Measurements from ENCODE around the gene TWIST2.

TWIST2 gene

GRCh38 chr2:238875101-238875470, 27.2 kb downstream of the TWIST2 start:
- no peak for DNase-seq

GRCh38 chr2:238875471-238876231, 27.8 kb downstream of the TWIST2 start:
- no peak for DNase-seq

GRCh38 chr2:238876232-238876630, 28.3 kb downstream of the TWIST2 start:
- DNase-seq, result no peak

- DNase-seq, result no peak
Observed at GRCh38 chr2:238878051-238878735, 30.3 kb downstream of the TWIST2 start.

GRCh38 chr2:238879043-238879442, 31.2 kb downstream of the TWIST2 start:
- no peak for DNase-seq

- no peak for DNase-seq
Observed at GRCh38 chr2:238879621-238880377, 31.9 kb downstream of the TWIST2 start.

- no peak for DNase-seq
Observed at GRCh38 chr2:238881353-238882081, 33.6 kb downstream of the TWIST2 start.

- no peak for DNase-seq
Observed at GRCh38 chr2:238882082-238882755, 34.3 kb downstream of the TWIST2 start.

GRCh38 chr2:238883421-238883901, 35.6 kb downstream of the TWIST2 start:
- DNase-seq, result no peak

GRCh38 chr2:238884122-238884811, 36.4 kb downstream of the TWIST2 start:
- DNase-seq, result no peak

- no peak for DNase-seq
Observed at GRCh38 chr2:238884812-238885408, 37.0 kb downstream of the TWIST2 start.

GRCh38 chr2:238886453-238887094, 38.7 kb downstream of the TWIST2 start:
- DNase-seq, result no peak

GRCh38 chr2:238887616-238888015, 39.7 kb downstream of the TWIST2 start:
- DNase-seq, result no peak

- no peak for DNase-seq
Observed at GRCh38 chr2:238888781-238889180, 40.9 kb downstream of the TWIST2 start.

GRCh38 chr2:238890131-238890530, 42.2 kb downstream of the TWIST2 start:
- no peak for DNase-seq

GRCh38 chr2:238890618-238891456, 43.0 kb downstream of the TWIST2 start:
- no peak for DNase-seq

GRCh38 chr2:238891457-238892203, 43.7 kb downstream of the TWIST2 start:
- no peak for DNase-seq

GRCh38 chr2:238892204-238892500, 44.3 kb downstream of the TWIST2 start:
- DNase-seq, result no peak

- no peak for DNase-seq
Observed at GRCh38 chr2:238892796-238893195, 44.9 kb downstream of the TWIST2 start.

Data from MV-4-11 (cell line).